A549 (cell line): Measurements from ENCODE around the gene OCIAD2.

Experiments
- BCL3 ChIP-seq: fragments of >200 bp; sonication (Bioruptor Twin); formaldehyde crosslinking; IDR thresholded peaks from 3 replicates; pipeline ENCODE4 v1.6.1; 2016
- CEBPB ChIP-seq, 2 experiments: fragments of >200 bp in 1 of 2; sonication (Bioruptor Twin) in 1 of 2; formaldehyde crosslinking in 1 of 2; IDR thresholded peaks; 2 replicates each; pipeline ENCODE4 v1.6.1; 2012 to 2016
- CTCF ChIP-seq: fragments of >200 bp; sonication (Bioruptor Twin); formaldehyde crosslinking; IDR thresholded peaks from 3 replicates; pipeline ENCODE4 v1.5.1; 2016
- E2F6 ChIP-seq: IDR thresholded peaks from 2 replicates; pipeline ENCODE4 v1.6.1; 2012; ENCODE audit warnings: low read depth, borderline replicate concordance
- FOSL2 ChIP-seq, 2 experiments: fragments of 450-650 bp in 1 of 2; fragments of >200 bp in 1 of 2; sonication (Bioruptor Twin) in 1 of 2; formaldehyde crosslinking; IDR thresholded peaks; 2 replicates each; pipeline versions ENCODE4 v1.5.0 to v1.6.1; 2016 to 2020; ENCODE audit warnings: mild to moderate bottlenecking in 1 of 2, moderate library complexity in 1 of 2
- PBX3 ChIP-seq: IDR thresholded peaks from 2 replicates; pipeline ENCODE4 v1.6.1; 2012
- POLR2A ChIP-seq: IDR thresholded peaks from 2 replicates; pipeline ENCODE4 v1.6.1; 2012; ENCODE audit warnings: mild to moderate bottlenecking, low read length
- RNF2 ChIP-seq: fragments of 200-600 bp; sonication (generic); IDR thresholded peaks from 2 replicates; pipeline ENCODE4 v1.6.1; 2016; ENCODE audit warnings: low read depth, mild to moderate bottlenecking, antibody characterized with exemption, moderate library complexity, borderline replicate concordance
- TP53 ChIP-seq: fragments of 250-450 bp; sonication (Bioruptor Pico); IDR thresholded peaks from 2 replicates; pipeline ENCODE4 v1.5.0; 2021; ENCODE audit warnings: mild to moderate bottlenecking, moderate library complexity
- USF2 ChIP-seq: fragments of 450-650 bp; IDR thresholded peaks from 2 replicates; pipeline ENCODE4 v1.6.1; 2014; ENCODE audit warnings: antibody characterized with exemption

- no peak for TF ChIP-seq CTCF
- no peak for TF ChIP-seq E2F6
- no peak for TF ChIP-seq POLR2A
- TF ChIP-seq TP53 (CRISPR knock-in tag): no peak
- no peak for TF ChIP-seq CEBPB (IDR thresholded peaks at IDR 0.05)
- TF ChIP-seq RNF2: no peak
- TF ChIP-seq USF2: no peak
- TF ChIP-seq PBX3: no peak
- no peak for TF ChIP-seq FOSL2 (IDR thresholded peaks at IDR 0.05)
- TF ChIP-seq FOSL2 (CRISPR knock-in tag; IDR thresholded peaks at IDR 0.05): no peak
- TF ChIP-seq BCL3: no peak
These were observed 30.5 kb upstream of the OCIAD2 start for GRCh38 chr4:48937033-48937432.
